GM12801 (cell line): Measurements from ENCODE around the gene CSF2RB.

ENCODE experiments used
- TF ChIP-seq, protein P1 (sequence below): IDR thresholded peaks from one replicate; pipeline ENCODE4 v1.5.1; 2011; ENCODE audit warnings: control low read depth; ENCODE audit not compliant: insufficient read length; ENCODE audit errors: extremely low read depth

CSF2RB gene

DNA sequence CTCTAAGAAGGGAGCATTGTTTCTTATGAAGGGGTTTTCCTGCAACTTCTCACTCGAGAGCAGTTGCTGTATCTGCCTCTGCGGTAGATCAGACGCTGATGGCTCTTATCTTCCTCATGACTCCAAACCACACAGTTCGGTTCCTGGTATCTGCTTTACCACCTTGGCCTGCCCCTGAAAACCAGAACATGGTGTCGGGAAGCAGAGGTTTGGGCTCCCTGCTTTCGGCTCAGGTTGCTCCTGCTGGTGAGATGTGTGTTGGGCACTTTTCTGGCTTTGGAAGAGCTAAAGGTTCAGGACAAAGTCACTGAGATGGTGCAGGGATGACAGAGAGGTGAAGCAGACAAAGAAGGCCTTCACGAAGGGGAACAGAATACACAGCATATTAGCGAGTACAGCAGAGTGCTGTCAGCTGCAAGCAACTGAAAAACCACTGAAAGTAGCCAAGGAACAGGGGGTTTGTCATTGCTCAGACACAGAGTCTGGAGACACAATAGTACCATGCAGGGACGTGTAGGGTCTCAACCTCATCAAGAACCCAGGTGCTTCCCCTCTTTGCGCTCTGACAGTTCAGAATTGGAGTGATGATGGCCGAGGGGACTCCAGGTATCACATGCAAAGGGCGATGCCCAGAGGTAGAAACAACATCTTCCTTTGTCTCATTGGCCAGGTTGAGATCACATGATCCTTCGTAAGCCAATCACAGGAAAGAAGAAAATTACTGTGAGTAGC is 11.9 kb upstream of the CSF2RB start:
- TF ChIP-seq, protein P1, sequence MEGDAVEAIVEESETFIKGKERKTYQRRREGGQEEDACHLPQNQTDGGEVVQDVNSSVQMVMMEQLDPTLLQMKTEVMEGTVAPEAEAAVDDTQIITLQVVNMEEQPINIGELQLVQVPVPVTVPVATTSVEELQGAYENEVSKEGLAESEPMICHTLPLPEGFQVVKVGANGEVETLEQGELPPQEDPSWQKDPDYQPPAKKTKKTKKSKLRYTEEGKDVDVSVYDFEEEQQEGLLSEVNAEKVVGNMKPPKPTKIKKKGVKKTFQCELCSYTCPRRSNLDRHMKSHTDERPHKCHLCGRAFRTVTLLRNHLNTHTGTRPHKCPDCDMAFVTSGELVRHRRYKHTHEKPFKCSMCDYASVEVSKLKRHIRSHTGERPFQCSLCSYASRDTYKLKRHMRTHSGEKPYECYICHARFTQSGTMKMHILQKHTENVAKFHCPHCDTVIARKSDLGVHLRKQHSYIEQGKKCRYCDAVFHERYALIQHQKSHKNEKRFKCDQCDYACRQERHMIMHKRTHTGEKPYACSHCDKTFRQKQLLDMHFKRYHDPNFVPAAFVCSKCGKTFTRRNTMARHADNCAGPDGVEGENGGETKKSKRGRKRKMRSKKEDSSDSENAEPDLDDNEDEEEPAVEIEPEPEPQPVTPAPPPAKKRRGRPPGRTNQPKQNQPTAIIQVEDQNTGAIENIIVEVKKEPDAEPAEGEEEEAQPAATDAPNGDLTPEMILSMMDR = no peak

DNA sequence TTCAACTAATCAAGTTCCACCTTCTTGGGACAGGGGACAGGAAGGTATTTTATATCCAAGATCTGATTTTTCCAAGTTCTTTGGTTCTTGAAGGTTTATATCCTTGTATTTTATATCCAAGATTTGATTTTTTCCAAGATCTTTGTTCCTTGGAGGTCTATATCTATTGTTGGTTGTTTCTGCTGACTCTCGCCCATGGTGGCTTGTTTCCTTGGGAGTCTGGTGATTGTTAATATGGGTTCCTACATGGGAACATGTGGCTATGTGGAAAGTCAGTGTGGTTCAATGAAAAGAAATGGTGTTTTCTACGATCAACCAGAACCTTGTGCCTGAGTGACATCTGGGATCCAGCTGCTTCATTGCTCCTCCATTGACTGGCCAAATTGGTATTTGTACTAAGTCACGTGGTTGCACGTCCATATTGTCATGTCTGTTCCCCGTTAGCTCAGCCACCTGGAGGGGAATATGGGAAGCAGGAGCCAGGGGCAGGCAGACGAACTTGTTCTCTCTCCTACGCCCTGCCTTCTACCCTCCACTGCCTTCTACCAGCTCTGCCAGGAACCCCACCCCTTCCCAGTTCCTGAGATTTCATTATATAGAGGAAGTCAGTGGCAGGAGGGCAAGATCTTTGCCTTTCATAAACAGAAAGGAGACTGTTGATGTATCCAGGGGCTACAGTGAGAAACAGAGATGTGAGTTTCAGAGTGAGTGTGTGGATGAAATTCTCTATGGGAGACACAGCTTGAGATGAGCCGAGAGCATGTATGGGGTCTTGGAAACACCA is 11.1 kb upstream of the CSF2RB start:
- TF ChIP-seq, protein P1 = no peak

DNA sequence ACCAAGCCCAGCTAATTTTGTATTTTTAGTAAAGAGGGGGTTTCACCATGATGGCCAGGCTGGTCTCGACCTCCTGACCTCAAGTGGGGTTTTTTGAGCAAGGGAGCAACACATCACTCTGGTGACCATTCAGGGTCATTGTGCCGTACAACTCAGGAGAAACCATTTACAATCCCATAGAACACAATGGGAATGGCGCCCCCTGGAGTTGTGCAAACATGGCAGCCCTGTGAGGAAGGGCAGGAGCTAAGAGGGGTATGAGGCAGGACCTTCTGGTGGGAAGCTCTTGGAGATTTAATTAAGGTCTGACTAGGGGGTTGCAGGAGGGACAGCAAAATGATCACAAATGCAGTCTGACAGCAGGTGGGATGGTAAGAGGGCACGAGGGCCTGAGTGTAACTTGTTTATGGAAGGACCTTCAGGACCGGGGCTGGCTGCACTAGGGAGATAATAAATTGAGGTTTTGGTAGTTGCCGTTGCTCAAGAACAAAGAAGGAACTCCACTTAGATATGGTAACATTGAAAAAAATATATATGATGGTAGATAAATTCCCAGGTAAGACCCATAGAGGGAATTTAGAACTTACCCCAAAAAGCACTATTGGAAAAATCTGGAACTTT is 9.1 kb upstream of the CSF2RB start:
- TF ChIP-seq, protein P1 = no peak

DNA sequence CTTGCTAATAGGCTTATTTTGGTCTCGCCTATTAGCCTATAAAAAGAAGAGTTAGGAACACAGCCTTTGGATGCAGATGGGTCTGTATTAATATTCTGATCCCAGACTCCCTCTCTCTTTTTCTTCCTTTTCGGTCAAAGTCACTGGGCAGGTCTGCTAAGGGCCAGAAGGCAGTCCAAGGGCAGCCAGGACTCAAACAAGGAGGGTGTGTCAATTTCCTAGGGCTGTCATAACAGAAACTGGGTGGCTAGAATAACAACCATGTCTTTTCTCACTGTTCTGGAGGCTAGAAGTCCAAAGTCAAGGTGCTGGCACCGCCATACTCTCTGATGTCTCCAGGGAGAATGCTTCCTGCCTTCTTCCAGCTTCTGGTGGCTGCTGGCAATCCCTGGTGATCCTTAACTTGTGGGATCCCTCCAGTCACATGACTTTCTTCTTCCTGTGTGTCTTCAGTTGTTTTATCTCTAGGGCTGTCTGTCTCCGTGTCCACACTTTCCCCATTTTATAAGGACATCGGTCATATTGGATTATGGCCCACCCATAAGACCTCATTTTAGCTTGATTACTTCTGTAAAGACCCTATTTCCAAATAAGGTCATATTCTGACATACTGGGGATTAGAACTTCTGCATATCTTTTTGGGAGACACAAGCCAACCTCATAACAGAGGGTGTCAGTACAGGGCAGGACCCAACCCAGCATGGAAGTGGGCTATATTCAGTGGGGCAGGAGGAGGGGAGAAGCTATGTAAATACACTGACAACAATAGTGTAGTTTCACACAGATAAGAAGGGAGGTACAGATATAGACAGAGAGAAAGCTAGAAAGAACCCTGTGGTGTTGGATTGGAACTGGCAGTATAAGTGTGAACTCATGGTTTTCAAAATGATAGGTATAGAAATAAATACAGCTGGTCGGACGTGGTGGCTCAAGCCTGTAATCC is 5.9 kb upstream of the CSF2RB start:
- TF ChIP-seq, protein P1 = no peak

DNA sequence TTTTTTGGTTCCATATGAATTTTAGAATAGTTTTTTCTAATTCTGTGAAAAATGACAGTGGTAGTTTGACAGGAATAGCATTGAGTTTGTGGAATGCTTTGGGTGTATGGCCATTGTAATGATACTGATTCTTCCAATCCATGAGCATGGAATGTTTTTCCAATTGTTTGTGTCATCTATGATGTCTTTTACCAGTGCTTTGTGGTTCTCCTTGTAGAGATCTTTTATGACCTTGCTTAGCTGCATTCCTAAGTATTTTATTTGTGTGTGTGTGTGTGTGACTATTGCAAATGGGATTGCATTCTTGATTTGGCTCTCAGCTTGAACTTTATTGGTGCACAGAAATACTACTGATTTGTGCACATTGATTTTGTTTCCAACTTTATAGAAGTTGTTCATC is 3.0 kb upstream of the CSF2RB start:
- TF ChIP-seq, protein P1 = no peak

DNA sequence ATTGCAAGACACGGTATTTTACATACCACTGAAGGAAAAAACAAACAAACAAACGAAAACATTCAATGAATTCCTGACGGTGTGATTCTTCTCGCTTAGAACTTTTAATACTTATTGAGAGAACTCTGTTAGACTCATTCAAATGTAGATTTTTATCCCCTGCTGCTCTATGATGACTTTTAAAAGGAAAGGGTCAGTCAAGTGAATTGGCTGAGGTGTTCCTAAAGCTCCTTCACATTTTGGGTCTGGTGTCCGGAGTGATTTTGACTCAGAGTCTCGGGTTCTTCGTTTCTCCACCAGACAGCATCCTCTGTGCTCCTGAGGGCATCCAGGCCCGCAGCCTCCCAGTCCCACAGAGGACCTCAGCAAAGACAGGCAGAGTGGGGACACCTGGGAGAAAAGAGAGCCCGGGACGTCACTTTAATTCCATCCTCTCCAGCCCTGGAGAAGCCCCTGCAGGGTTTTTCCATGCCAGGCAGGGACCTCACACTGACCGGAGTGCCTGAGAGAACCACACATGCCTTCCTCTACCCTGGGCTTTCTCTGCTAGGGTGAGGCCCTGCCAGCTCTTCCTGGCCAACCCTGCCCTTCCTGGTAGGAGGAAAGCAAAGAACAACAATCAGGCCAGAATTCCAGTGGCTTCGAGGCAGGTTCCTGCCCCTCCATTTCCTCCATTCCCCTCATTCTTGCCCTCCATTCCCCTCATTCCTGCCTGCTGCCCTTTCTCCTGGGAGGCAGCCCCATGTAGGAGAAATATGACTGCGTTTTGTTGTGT is 1.4 kb upstream of the CSF2RB start:
- TF ChIP-seq, protein P1 = no peak
